ENCODE results near the gene CEACAM3.

CEACAM3 gene

DNA sequence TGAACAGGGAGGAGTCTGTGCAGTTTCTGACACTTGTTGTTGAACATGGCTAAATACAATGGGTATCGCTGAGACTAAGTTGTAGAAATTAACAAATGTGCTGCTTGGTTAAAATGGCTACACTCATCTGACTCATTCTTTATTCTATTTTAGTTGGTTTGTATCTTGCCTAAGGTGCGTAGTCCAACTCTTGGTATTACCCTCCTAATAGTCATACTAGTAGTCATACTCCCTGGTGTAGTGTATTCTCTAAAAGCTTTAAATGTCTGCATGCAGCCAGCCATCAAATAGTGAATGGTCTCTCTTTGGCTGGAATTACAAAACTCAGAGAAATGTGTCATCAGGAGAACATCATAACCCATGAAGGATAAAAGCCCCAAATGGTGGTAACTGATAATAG is 25.0 kb upstream of the CEACAM3 start:
- no peak for DNase-seq
- Histone ChIP-seq H3K4me3 (ENCODE audit: low read length) (no peak overlapping the region), H3K36me3 (replicated peaks; ENCODE audit: insufficient read depth, low read length) (no peaks in the 10 kb centered on the region), H3K79me2 (ENCODE audit: low read length) (no peaks in the 10 kb centered on the region), H4K20me1 (ENCODE audit: insufficient read depth, low read length) (no peaks in the 10 kb centered on the region), H3K9me3 (replicated peaks; ENCODE audit: insufficient read depth, low read length) (no peaks in the 10 kb centered on the region), H3K4me2 (ENCODE audit: low read depth, low read length) (no peak overlapping the region), H2AFZ (ENCODE audit: low read length) (no peak overlapping the region), H3F3A (ENCODE audit: insufficient read depth, low read length) (no peaks in the 10 kb centered on the region), H3K27me3 (replicated peaks; ENCODE audit: insufficient read depth, low read length) (peaks cover 85% of the 10 kb centered on the region), H3K4me1 (ENCODE audit: low read length) (no peaks in the 10 kb centered on the region), H3K27ac (ENCODE audit: low read length) (no peak overlapping the region), H3K9ac (ENCODE audit: low read length) (no peak overlapping the region), H3K9me2 (replicated peaks; ENCODE audit: insufficient read depth, low read length) (no peaks in the 10 kb centered on the region)
- TF ChIP-seq CTCF (IDR thresholded peaks at IDR 0.05; ENCODE audit: low read length) (no peak), EZH2phosphoT487 (IDR thresholded peaks at IDR 0.05; ENCODE audit: low read length) (no peak)

- H4K20me1 ChIP-seq (ENCODE audit: insufficient read depth, low read length): no peaks in the 10 kb centered on the region
- no peak overlapping the region for H3K4me3 ChIP-seq (ENCODE audit: low read length)
- no peak overlapping the region for H3K4me2 ChIP-seq (ENCODE audit: low read depth, low read length)
- H3K27ac ChIP-seq (ENCODE audit: low read length): no peak overlapping the region
- no peaks in the 10 kb centered on the region for H3K79me2 ChIP-seq (ENCODE audit: low read length)
- no peak overlapping the region for H3K9ac ChIP-seq (ENCODE audit: low read length)
- H3K9me3 ChIP-seq (replicated peaks; ENCODE audit: insufficient read depth, low read length): no peaks in the 10 kb centered on the region
- H3K9me2 ChIP-seq (replicated peaks; ENCODE audit: insufficient read depth, low read length): no peaks in the 10 kb centered on the region
- no peaks in the 10 kb centered on the region for H3K36me3 ChIP-seq (replicated peaks; ENCODE audit: insufficient read depth, low read length)
- H3K4me1 ChIP-seq (ENCODE audit: low read length): no peaks in the 10 kb centered on the region
- peaks cover 91% of the 10 kb centered on the region for H3K27me3 ChIP-seq (replicated peaks; ENCODE audit: insufficient read depth, low read length)
- H3F3A ChIP-seq (ENCODE audit: insufficient read depth, low read length): no peaks in the 10 kb centered on the region
- no peak for TF ChIP-seq EZH2 (optimal IDR thresholded peaks at IDR 0.05; ENCODE audit: low read depth, low read length)
- peak; percentile 23 for DNase-seq
- no peak overlapping the region for H2AFZ ChIP-seq (ENCODE audit: low read length)
Measured at GRCh38 chr19:41774515-41774980, 21.8 kb upstream of the CEACAM3 start.

GRCh38 chr19:41776700-41777099 is 19.7 kb upstream of the CEACAM3 start:
- Histone ChIP-seq H3K9ac (ENCODE audit: low read length) (no peak overlapping the region), H3K27ac (ENCODE audit: low read length) (no peak overlapping the region), H3K36me3 (replicated peaks; ENCODE audit: insufficient read depth, low read length) (no peaks in the 10 kb centered on the region), H3K27me3 (replicated peaks; ENCODE audit: insufficient read depth, low read length) (peaks cover 91% of the 10 kb centered on the region), H3K9me3 (replicated peaks; ENCODE audit: insufficient read depth, low read length) (no peaks in the 10 kb centered on the region), H3K9me2 (replicated peaks; ENCODE audit: insufficient read depth, low read length) (no peaks in the 10 kb centered on the region), H3K4me1 (ENCODE audit: low read length) (no peaks in the 10 kb centered on the region), H3K79me2 (ENCODE audit: low read length) (no peaks in the 10 kb centered on the region), H3K4me2 (ENCODE audit: low read depth, low read length) (no peak overlapping the region), H3F3A (ENCODE audit: insufficient read depth, low read length) (no peaks in the 10 kb centered on the region), H3K4me3 (ENCODE audit: low read length) (no peak overlapping the region), H2AFZ (ENCODE audit: low read length) (no peak overlapping the region), H4K20me1 (ENCODE audit: insufficient read depth, low read length) (no peaks in the 10 kb centered on the region)
- DNase-seq: no peak
- no peak for TF ChIP-seq CTCF (IDR thresholded peaks at IDR 0.05; ENCODE audit: low read length)
- TF ChIP-seq EZH2 (optimal IDR thresholded peaks at IDR 0.05; ENCODE audit: low read depth, low read length): no peak
- TF ChIP-seq EZH2phosphoT487 (IDR thresholded peaks at IDR 0.05; ENCODE audit: low read length): no peak

- Histone ChIP-seq H3K79me2 (ENCODE audit: low read length) (no peaks in the 10 kb centered on the region), H3K4me1 (ENCODE audit: low read length) (0 out of 2 replicates have a peak, but pooled peaks cover 6% of the 10 kb centered on the region), H3K27ac (ENCODE audit: low read length) (no peak overlapping the region), H3K9me2 (replicated peaks; ENCODE audit: insufficient read depth, low read length) (no peaks in the 10 kb centered on the region), H3K9ac (ENCODE audit: low read length) (no peak overlapping the region), H3F3A (ENCODE audit: insufficient read depth, low read length) (no peaks in the 10 kb centered on the region), H3K4me2 (ENCODE audit: low read depth, low read length) (no peak overlapping the region), H3K9me3 (replicated peaks; ENCODE audit: insufficient read depth, low read length) (no peaks in the 10 kb centered on the region), H3K4me3 (ENCODE audit: low read length) (no peak overlapping the region), H2AFZ (ENCODE audit: low read length) (no peak overlapping the region), H4K20me1 (ENCODE audit: insufficient read depth, low read length) (no peaks in the 10 kb centered on the region), H3K27me3 (replicated peaks; ENCODE audit: insufficient read depth, low read length) (peaks cover 89% of the 10 kb centered on the region), H3K36me3 (replicated peaks; ENCODE audit: insufficient read depth, low read length) (no peaks in the 10 kb centered on the region)
- TF ChIP-seq CTCF (IDR thresholded peaks at IDR 0.05; ENCODE audit: low read length) (no peak), EZH2 (optimal IDR thresholded peaks at IDR 0.05; ENCODE audit: low read depth, low read length) (no peak), EZH2phosphoT487 (IDR thresholded peaks at IDR 0.05; ENCODE audit: low read length) (no peak)
- DNase-seq: no peak
Measured at GRCh38 chr19:41783612-41784011, 12.8 kb upstream of the CEACAM3 start.

All from MM.1S (cell line).